DND-41 (cell line): ENCODE measurements around the gene TRAK1.

Experiments
- ATAC-seq: fragments of 200-7000 bp; cut with Tn5 transposase; 3 replicates; pipeline ENCODE4 v1.9.1; 2021; ENCODE audit warnings: low read depth; ENCODE audit not compliant: insufficient read depth
- DNase-seq: peaks from one replicate; pipeline ENCODE4 v3.0.0-alpha.2; 2020
- H2AFZ ChIP-seq: 2 replicates; pipeline ENCODE4 v1.6.0; 2012; ENCODE audit warnings: low read depth, low read length
- H3K27ac ChIP-seq: 2 replicates; pipeline ENCODE4 v1.5.1; 2012; ENCODE audit warnings: low read length, inconsistent platforms
- H3K27me3 ChIP-seq: fragments of 200-600 bp; sonication (generic); 2 replicates; pipeline ENCODE4 v1.6.0; 2012; ENCODE audit warnings: low read length, mild to moderate bottlenecking, inconsistent platforms; ENCODE audit not compliant: insufficient read depth, poor library complexity
- H3K36me3 ChIP-seq: 2 replicates; pipeline ENCODE4 v1.5.1; 2012; ENCODE audit warnings: low read length, inconsistent platforms; ENCODE audit not compliant: insufficient read depth
- H3K4me1 ChIP-seq: 2 replicates; pipeline ENCODE4 v1.5.1; 2012; ENCODE audit warnings: mild to moderate bottlenecking, low read length; ENCODE audit not compliant: insufficient read depth
- H3K4me2 ChIP-seq: 2 replicates; pipeline ENCODE4 v1.6.0; 2012; ENCODE audit warnings: mild to moderate bottlenecking, moderate library complexity, low read length, inconsistent platforms; ENCODE audit not compliant: insufficient read depth
- H3K4me3 ChIP-seq, 2 experiments: fragments of 200-600 bp in 1 of 2; shearing (Covaris generic) in 1 of 2; 2 replicates each; pipeline ENCODE4 v1.5.1; 2012 to 2016; ENCODE audit warnings: inconsistent platforms in 2 of 2, low read length in 2 of 2, mild to moderate bottlenecking in 2 of 2, low read depth in 1 of 2, moderate library complexity in 1 of 2
- H3K79me2 ChIP-seq: 2 replicates; pipeline ENCODE4 v1.6.0; 2012; ENCODE audit warnings: low read length, inconsistent platforms; ENCODE audit not compliant: insufficient read depth
- H3K9ac ChIP-seq: 2 replicates; pipeline ENCODE4 v1.6.0; 2012; ENCODE audit warnings: low read depth, mild to moderate bottlenecking, inconsistent platforms, low read length, moderate library complexity
- H3K9me3 ChIP-seq: 2 replicates; pipeline ENCODE4 v1.5.1; 2012; ENCODE audit warnings: low read length, moderate library complexity, mild to moderate bottlenecking, inconsistent platforms; ENCODE audit not compliant: insufficient read depth, severe bottlenecking
- H4K20me1 ChIP-seq: 2 replicates; pipeline ENCODE4 v1.6.0; 2012; ENCODE audit warnings: low read length; ENCODE audit not compliant: insufficient read depth
- EZH2 ChIP-seq: IDR thresholded peaks from 3 replicates; pipeline ENCODE4 v1.6.1; 2012; ENCODE audit warnings: borderline replicate concordance, low read depth, mild to moderate bottlenecking, moderate library complexity, low read length, inconsistent platforms; ENCODE audit not compliant: severe bottlenecking
- TF ChIP-seq, protein P1 (sequence below): IDR thresholded peaks from 2 replicates; pipeline ENCODE4 v1.5.1; 2012; ENCODE audit warnings: borderline replicate concordance, low read length, moderate library complexity, mild to moderate bottlenecking; ENCODE audit not compliant: poor library complexity, severe bottlenecking; ENCODE audit errors: extremely low read depth

Gene TRAK1

DNA sequence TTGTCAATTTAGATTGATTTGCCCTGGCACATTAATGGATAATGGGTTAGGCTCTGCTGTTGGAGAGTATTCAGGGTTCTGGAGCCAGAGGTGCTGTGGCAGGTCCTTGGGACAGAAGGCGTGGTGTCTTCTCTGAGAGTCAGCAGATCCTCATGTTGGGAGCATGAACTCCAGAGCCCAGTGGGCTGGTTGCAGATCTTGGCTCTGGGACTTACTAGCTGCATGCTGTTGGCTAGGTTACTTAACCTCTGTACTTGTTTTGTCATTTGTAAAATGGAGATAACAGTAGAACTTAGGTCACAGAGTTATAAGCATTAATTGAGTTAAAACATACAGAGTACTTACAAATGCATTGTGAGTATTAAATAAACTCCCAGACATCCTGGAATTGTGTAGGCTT is 97.2 kb downstream of the TRAK1 start:
- Histone ChIP-seq H3K4me1 (0 out of 2 replicates have a peak, but pooled peaks cover 3% of the 10 kb centered on the region), H3K79me2 (no peaks in the 10 kb centered on the region), H3K9ac (no peak overlapping the region), H2AFZ (no peak overlapping the region), H3K4me3 (no peak overlapping the region), H3K27ac (no peak overlapping the region), H3K36me3 (peaks cover 27% of the 10 kb centered on the region), H4K20me1 (no peaks in the 10 kb centered on the region), H3K27me3 (no peaks in the 10 kb centered on the region), H3K4me2 (no peak overlapping the region), H3K9me3 (no peaks in the 10 kb centered on the region)
- DNase-seq: no peak
- no peak for ATAC-seq
- TF ChIP-seq EZH2: no peak
- TF ChIP-seq, protein P1, sequence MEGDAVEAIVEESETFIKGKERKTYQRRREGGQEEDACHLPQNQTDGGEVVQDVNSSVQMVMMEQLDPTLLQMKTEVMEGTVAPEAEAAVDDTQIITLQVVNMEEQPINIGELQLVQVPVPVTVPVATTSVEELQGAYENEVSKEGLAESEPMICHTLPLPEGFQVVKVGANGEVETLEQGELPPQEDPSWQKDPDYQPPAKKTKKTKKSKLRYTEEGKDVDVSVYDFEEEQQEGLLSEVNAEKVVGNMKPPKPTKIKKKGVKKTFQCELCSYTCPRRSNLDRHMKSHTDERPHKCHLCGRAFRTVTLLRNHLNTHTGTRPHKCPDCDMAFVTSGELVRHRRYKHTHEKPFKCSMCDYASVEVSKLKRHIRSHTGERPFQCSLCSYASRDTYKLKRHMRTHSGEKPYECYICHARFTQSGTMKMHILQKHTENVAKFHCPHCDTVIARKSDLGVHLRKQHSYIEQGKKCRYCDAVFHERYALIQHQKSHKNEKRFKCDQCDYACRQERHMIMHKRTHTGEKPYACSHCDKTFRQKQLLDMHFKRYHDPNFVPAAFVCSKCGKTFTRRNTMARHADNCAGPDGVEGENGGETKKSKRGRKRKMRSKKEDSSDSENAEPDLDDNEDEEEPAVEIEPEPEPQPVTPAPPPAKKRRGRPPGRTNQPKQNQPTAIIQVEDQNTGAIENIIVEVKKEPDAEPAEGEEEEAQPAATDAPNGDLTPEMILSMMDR: no peak

DNA sequence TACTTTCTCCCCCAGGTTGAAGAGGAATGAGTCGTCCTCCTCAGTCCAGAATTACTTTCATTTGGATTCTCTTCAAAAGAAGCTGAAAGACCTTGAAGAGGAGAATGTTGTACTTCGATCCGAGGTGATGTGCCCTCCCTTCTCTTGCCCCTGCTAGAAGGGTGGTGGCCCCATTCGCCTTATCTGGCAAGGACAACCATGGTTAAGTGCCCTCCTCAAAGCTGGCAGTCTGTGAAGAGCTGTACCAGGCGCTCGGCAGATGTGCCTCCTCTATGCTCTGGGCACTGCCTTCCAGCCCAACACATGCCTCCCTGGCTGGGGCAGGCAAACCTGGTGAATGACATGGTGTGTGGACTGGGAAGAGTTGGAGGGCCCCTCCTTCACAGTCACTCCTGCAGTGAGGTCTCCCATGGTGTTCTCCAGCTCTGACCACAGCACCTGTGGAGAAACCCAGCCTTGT is 97.9 kb downstream of the TRAK1 start:
- H3K4me3 ChIP-seq: no peak overlapping the region
- no peaks in the 10 kb centered on the region for H3K27me3 ChIP-seq
- no peaks in the 10 kb centered on the region for H3K9me3 ChIP-seq
- H3K9ac ChIP-seq: no peak overlapping the region
- no peak for TF ChIP-seq EZH2
- TF ChIP-seq, protein P1: no peak
- H3K4me1 ChIP-seq: 0 out of 2 replicates have a peak, but pooled peaks cover 3% of the 10 kb centered on the region
- DNase-seq: no peak
- H3K4me2 ChIP-seq: no peak overlapping the region
- no peak overlapping the region for H2AFZ ChIP-seq
- H3K27ac ChIP-seq: no peak overlapping the region
- 0 out of 3 replicates have a peak, but pooled peaks have one; percentile 36 for ATAC-seq
- peaks cover 32% of the 10 kb centered on the region for H3K36me3 ChIP-seq
- no peaks in the 10 kb centered on the region for H4K20me1 ChIP-seq
- no peaks in the 10 kb centered on the region for H3K79me2 ChIP-seq

DNA sequence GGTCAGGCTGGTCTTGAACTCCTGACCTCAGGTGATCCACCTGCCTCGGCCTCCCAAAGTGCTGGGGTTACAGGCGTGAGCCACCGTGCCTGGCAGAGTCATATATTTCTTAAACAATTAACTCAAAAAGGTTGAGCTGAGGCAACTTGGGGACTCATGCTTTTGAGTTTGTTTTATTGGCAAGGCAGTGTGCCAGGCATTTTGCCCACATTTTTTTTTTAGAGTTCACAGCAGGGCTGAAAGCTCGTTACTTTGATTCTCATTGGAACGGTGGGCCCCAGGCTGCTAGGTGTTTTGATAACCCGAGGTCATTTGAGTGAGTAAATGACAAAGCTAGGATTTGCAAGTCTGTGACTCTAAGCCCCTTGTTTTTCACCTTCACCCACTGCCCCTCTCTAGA is 98.6 kb downstream of the TRAK1 start:
- Histone ChIP-seq H3K4me1 (0 out of 2 replicates have a peak, but pooled peaks cover 3% of the 10 kb centered on the region), H4K20me1 (no peaks in the 10 kb centered on the region; the same call in 1 of the 2 replicates), H3K27ac (no peak overlapping the region), H3K36me3 (peaks cover 35% of the 10 kb centered on the region), H3K4me2 (no peak overlapping the region), H3K9ac (no peak overlapping the region), H3K27me3 (no peaks in the 10 kb centered on the region), H2AFZ (no peak overlapping the region), H3K4me3 (no peak overlapping the region), H3K79me2 (no peaks in the 10 kb centered on the region), H3K9me3 (no peaks in the 10 kb centered on the region)
- no peak for TF ChIP-seq EZH2
- TF ChIP-seq, protein P1: no peak
- no peak for DNase-seq
- ATAC-seq: no peak
